ENCODE measurements around the gene FUT1. TPM values are rescaled to one million over a fixed set of nuclear protein-coding genes. Genes with fewer than 3 reads are reported as not detected.
"Not testable (repeated sequence)": the region's sequence is repeated elsewhere in the genome, so short reads cannot be mapped to it uniquely, and the experiment has no call there.

The FUT1 gene
- total and polyA plus RNA-seq, 4 experiments from 2014 or later, result 0.11 to 0.32 (median 0.22) TPM; not detected in 1

- Mint-ChIP-seq H3K36me3 (no peaks in the 10 kb centered on the region), H3K27ac (no peak overlapping the region), H3K9me3 (no peaks in the 10 kb centered on the region), H3K27me3 (peaks cover 17 to 20% of the 10 kb centered on the region in 2 donors), H3K4me3 (no peak overlapping the region), H3K4me1 (no peaks in the 10 kb centered on the region)
- ChIA-PET POLR2A (ENCODE audit: partially characterized antibody) (interaction anchor here (1.3 kb wide), 1 partner anchor 196 kb away, joined by 3 read pairs; the partner anchor contains the start of gene FTL), CTCF (ENCODE audit: partially characterized antibody) (interaction anchor here (0.6 to 1.1 kb wide), 2 partner anchors 19 to 20 kb away, joined by 3 read pairs; no protein-coding TSS in a partner anchor)
- no peak overlapping the region for H3K4me3 ChIP-seq (ENCODE audit: low read length in 2 of 2)
- H3K27ac ChIP-seq (ENCODE audit: low read depth, low read length), result no peak overlapping the region
- no peaks in the 10 kb centered on the region for H3K9me3 ChIP-seq (ENCODE audit: control insufficient read depth in 1 of 2, low read length in 2 of 2)
- no peaks in the 10 kb centered on the region for H3K36me3 ChIP-seq (ENCODE audit: insufficient read depth, low read length)
- H3K4me1 ChIP-seq (ENCODE audit: insufficient read depth, low read length), result no peaks in the 10 kb centered on the region
- DNase-seq, result no peak
- intact Hi-C loops (cut with micrococcal nuclease), result no loop called here
- H3K27me3 ChIP-seq (ENCODE audit: insufficient read depth, low read length), result no peaks in the 10 kb centered on the region
Observed at GRCh38 chr19:48768994-48769713, 16.7 kb upstream of the FUT1 start.

GRCh38 chr19:48768171-48768753 is 15.8 kb upstream of the FUT1 start:
- peaks cover 17 to 20% of the 10 kb centered on the region in 2 donors for H3K27me3 Mint-ChIP-seq
- intact Hi-C loops (cut with micrococcal nuclease); H3K4me1 Mint-ChIP-seq; H3K36me3 Mint-ChIP-seq; H3K27me3 ChIP-seq (ENCODE audit: insufficient read depth, low read length); H3K27ac ChIP-seq (ENCODE audit: low read depth, low read length); H3K4me3 Mint-ChIP-seq; H3K27ac Mint-ChIP-seq; DNase-seq; CTCF ChIA-PET (ENCODE audit: partially characterized antibody); POLR2A ChIA-PET (ENCODE audit: partially characterized antibody); H3K9me3 Mint-ChIP-seq; H3K4me3 ChIP-seq (ENCODE audit: low read length in 2 of 2); H3K4me1 ChIP-seq (ENCODE audit: insufficient read depth, low read length); H3K36me3 ChIP-seq (ENCODE audit: insufficient read depth, low read length); H3K9me3 ChIP-seq (ENCODE audit: control insufficient read depth in 1 of 2, low read length in 2 of 2): not testable (repeated sequence)

- H3K9me3 ChIP-seq (ENCODE audit: control insufficient read depth in 1 of 2, low read length in 2 of 2); H3K27me3 ChIP-seq (ENCODE audit: insufficient read depth, low read length); H3K36me3 Mint-ChIP-seq; CTCF ChIA-PET (ENCODE audit: partially characterized antibody); H3K4me3 ChIP-seq (ENCODE audit: low read length in 2 of 2); H3K27ac Mint-ChIP-seq; H3K9me3 Mint-ChIP-seq; POLR2A ChIA-PET (ENCODE audit: partially characterized antibody); H3K4me1 Mint-ChIP-seq; intact Hi-C loops (cut with micrococcal nuclease); H3K27ac ChIP-seq (ENCODE audit: low read depth, low read length); H3K4me3 Mint-ChIP-seq; H3K4me1 ChIP-seq (ENCODE audit: insufficient read depth, low read length); H3K36me3 ChIP-seq (ENCODE audit: insufficient read depth, low read length); DNase-seq: not testable (repeated sequence)
- H3K27me3 Mint-ChIP-seq, result peaks cover 15 to 19% of the 10 kb centered on the region in 2 donors
Observed at GRCh38 chr19:48765816-48766215, 13.4 kb upstream of the FUT1 start.

GRCh38 chr19:48760504-48761205 is 8.2 kb upstream of the FUT1 start:
- peak overlapping the region in 1 of 7 donors; percentile 17 for H3K27ac Mint-ChIP-seq

GRCh38 chr19:48757741-48758144 is 5.3 kb upstream of the FUT1 start:
- Mint-ChIP-seq H3K9me3 (no peaks in the 10 kb centered on the region), H3K27me3 (peaks cover 11 to 15% of the 10 kb centered on the region in 2 donors), H3K4me3 (no peak overlapping the region), H3K36me3 (no peaks in the 10 kb centered on the region), H3K27ac (no peak overlapping the region), H3K4me1 (peaks cover 10 to 19% (median 12%) of the 10 kb centered on the region in 4 donors)
- Histone ChIP-seq H3K9me3 (ENCODE audit: control insufficient read depth in 1 of 2, low read length in 2 of 2) (no peaks in the 10 kb centered on the region), H3K27ac (ENCODE audit: low read depth, low read length) (no peak overlapping the region), H3K4me3 (ENCODE audit: low read length in 2 of 2) (no peak overlapping the region), H3K36me3 (ENCODE audit: insufficient read depth, low read length) (no peaks in the 10 kb centered on the region), H3K27me3 (ENCODE audit: insufficient read depth, low read length) (no peaks in the 10 kb centered on the region), H3K4me1 (ENCODE audit: insufficient read depth, low read length) (peaks cover 14% of the 10 kb centered on the region)
- no peak for DNase-seq
- ChIA-PET POLR2A (ENCODE audit: partially characterized antibody) (no interaction called here), CTCF (ENCODE audit: partially characterized antibody) (no interaction called here)
- intact Hi-C loops (cut with micrococcal nuclease), result no loop called here

More at GRCh38 chr19:48760504-48761205, 8.2 kb upstream of the FUT1 start:
- DNase-seq, result no peak
- no peaks in the 10 kb centered on the region for H3K27me3 ChIP-seq (ENCODE audit: insufficient read depth, low read length)
- no peak overlapping the region for H3K27ac ChIP-seq (ENCODE audit: low read depth, low read length)
- ChIA-PET POLR2A (ENCODE audit: partially characterized antibody) (no interaction called here), CTCF (ENCODE audit: partially characterized antibody) (interaction anchor here (1.1 to 2.2 kb wide), 2 partner anchors 16 to 82 kb away, joined by 4 to 6 read pairs; no protein-coding TSS in a partner anchor)
- no peaks in the 10 kb centered on the region for H3K36me3 Mint-ChIP-seq
- no peaks in the 10 kb centered on the region for H3K9me3 Mint-ChIP-seq
- no peak overlapping the region for H3K4me3 Mint-ChIP-seq
- H3K4me1 Mint-ChIP-seq, result peaks cover 0 to 5% (median 3%) of the 10 kb centered on the region in 4 donors
- H3K4me3 ChIP-seq (ENCODE audit: low read length in 2 of 2), result no peak overlapping the region
- no peaks in the 10 kb centered on the region for H3K36me3 ChIP-seq (ENCODE audit: insufficient read depth, low read length)
- intact Hi-C loops (cut with micrococcal nuclease), result no loop called here
- H3K4me1 ChIP-seq (ENCODE audit: insufficient read depth, low read length), result peaks cover 5% of the 10 kb centered on the region
- H3K9me3 ChIP-seq (ENCODE audit: control insufficient read depth in 1 of 2, low read length in 2 of 2), result no peaks in the 10 kb centered on the region
- peaks cover 7 to 10% of the 10 kb centered on the region in 2 donors for H3K27me3 Mint-ChIP-seq

GRCh38 chr19:48757089-48757675 is 4.7 kb upstream of the FUT1 start:
- Histone ChIP-seq H3K36me3 (ENCODE audit: insufficient read depth, low read length) (no peaks in the 10 kb centered on the region), H3K4me3 (ENCODE audit: low read length in 2 of 2) (no peak overlapping the region), H3K4me1 (ENCODE audit: insufficient read depth, low read length) (peaks cover 19% of the 10 kb centered on the region), H3K27ac (ENCODE audit: low read depth, low read length) (no peak overlapping the region), H3K9me3 (ENCODE audit: control insufficient read depth in 1 of 2, low read length in 2 of 2) (no peaks in the 10 kb centered on the region), H3K27me3 (ENCODE audit: insufficient read depth, low read length) (no peaks in the 10 kb centered on the region)
- Mint-ChIP-seq H3K27me3 (peaks cover 11 to 14% of the 10 kb centered on the region in 2 donors), H3K4me1 (peaks cover 10 to 20% (median 14%) of the 10 kb centered on the region in 4 donors), H3K4me3 (no peak overlapping the region), H3K27ac (no peak overlapping the region), H3K36me3 (no peaks in the 10 kb centered on the region), H3K9me3 (no peaks in the 10 kb centered on the region)
- DNase-seq, result no peak
- intact Hi-C loops (cut with micrococcal nuclease), result no loop called here
- ChIA-PET POLR2A (ENCODE audit: partially characterized antibody) (no interaction called here), CTCF (ENCODE audit: partially characterized antibody) (no interaction called here)

GRCh38 chr19:48756686-48757085 is 4.2 kb upstream of the FUT1 start:
- peaks cover 23% of the 10 kb centered on the region for H3K4me1 ChIP-seq (ENCODE audit: insufficient read depth, low read length)
- Mint-ChIP-seq H3K27ac (peak overlapping the region in 1 of 7 donors; percentile 68), H3K4me1 (peaks cover 12 to 24% (median 16%) of the 10 kb centered on the region in 4 donors), H3K4me3 (no peak overlapping the region), H3K9me3 (no peaks in the 10 kb centered on the region), H3K27me3 (peaks cover 11 to 16% of the 10 kb centered on the region in 2 donors), H3K36me3 (no peaks in the 10 kb centered on the region)
- CTCF ChIA-PET (ENCODE audit: partially characterized antibody), result no interaction called here
- POLR2A ChIA-PET (ENCODE audit: partially characterized antibody), result no interaction called here
- H3K9me3 ChIP-seq (ENCODE audit: control insufficient read depth in 1 of 2, low read length in 2 of 2), result no peaks in the 10 kb centered on the region
- intact Hi-C loops (cut with micrococcal nuclease), result no loop called here
- H3K4me3 ChIP-seq (ENCODE audit: low read length in 2 of 2), result no peak overlapping the region
- H3K27me3 ChIP-seq (ENCODE audit: insufficient read depth, low read length), result no peaks in the 10 kb centered on the region
- DNase-seq, result no peak
- no peak overlapping the region for H3K27ac ChIP-seq (ENCODE audit: low read depth, low read length)
- no peaks in the 10 kb centered on the region for H3K36me3 ChIP-seq (ENCODE audit: insufficient read depth, low read length)

All from CD4-positive, alpha-beta memory T cell (primary cell).